HG02623 (cell line): ENCODE results near the gene PRIMPOL.
"Not testable (repeated sequence)": the region's sequence is repeated elsewhere in the genome, so short reads cannot be mapped to it uniquely, and the experiment has no call there.

Source experiments
- ATAC-seq: cut with Tn5 transposase; IDR thresholded peaks from one replicate; pipeline ENCODE4 v1.9.1; 2021; ENCODE audit warnings: moderate library complexity; ENCODE audit not compliant: unreplicated experiment

Gene PRIMPOL, protein sequence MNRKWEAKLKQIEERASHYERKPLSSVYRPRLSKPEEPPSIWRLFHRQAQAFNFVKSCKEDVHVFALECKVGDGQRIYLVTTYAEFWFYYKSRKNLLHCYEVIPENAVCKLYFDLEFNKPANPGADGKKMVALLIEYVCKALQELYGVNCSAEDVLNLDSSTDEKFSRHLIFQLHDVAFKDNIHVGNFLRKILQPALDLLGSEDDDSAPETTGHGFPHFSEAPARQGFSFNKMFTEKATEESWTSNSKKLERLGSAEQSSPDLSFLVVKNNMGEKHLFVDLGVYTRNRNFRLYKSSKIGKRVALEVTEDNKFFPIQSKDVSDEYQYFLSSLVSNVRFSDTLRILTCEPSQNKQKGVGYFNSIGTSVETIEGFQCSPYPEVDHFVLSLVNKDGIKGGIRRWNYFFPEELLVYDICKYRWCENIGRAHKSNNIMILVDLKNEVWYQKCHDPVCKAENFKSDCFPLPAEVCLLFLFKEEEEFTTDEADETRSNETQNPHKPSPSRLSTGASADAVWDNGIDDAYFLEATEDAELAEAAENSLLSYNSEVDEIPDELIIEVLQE

DNA sequence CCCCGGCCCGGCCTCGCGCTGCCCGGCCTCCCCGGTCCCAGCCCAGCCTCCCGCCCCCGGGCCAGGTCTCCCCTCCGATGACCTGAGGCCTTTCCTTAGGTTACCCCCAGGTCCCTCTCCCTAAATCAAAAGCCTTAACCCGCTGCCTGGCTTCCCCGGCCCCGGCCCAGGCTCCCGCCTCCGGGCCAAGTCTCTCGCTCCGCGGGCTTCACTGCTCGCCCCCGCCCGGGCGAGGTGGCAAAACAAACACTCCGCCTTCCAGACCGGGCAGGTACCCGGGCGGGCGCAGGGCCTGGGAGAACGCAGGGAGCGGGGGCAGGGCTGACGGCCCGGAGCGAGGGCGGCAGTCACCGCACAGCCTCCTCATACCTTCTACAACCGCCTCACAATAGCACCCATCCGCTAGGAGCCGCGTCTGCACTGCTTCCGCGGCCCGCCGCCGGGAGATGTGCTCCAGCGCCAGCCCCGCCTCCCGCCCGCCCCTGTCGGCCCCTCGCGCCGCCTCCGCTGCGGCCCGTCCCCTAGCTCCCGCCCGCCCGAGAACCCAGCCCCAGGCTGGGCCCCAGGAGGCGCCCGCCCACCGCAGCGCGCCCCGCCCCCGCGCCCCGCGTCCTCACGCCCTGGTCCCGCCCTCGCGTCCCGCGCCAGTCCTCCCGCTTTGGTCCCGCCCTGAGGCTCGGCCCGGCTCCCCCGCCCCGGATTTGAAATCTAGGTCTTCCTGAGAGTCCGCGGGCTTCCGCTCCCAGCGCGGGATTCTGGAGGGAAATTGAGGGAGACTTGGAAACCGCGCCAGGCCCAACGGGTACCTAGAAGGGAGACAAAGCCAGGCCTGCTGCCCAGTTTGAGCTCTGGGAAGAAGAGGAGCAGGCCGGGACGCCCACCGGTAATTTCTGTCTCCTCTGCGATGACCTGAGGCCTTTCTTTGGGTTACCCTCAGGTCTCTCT is at the start of gene PRIMPOL, which contains the start of gene CASP3:
TSS of gene PRIMPOL (plus strand) at position 713 of the 945 bp plus-strand sequence. CDS start 7,403 bp downstream, outside the sequence.
TSS of gene CASP3 (minus strand) at position 422 of the 945 bp plus-strand sequence. CDS start 10,994 bp downstream, outside the sequence.
- ATAC-seq = peak; percentile 85

DNA sequence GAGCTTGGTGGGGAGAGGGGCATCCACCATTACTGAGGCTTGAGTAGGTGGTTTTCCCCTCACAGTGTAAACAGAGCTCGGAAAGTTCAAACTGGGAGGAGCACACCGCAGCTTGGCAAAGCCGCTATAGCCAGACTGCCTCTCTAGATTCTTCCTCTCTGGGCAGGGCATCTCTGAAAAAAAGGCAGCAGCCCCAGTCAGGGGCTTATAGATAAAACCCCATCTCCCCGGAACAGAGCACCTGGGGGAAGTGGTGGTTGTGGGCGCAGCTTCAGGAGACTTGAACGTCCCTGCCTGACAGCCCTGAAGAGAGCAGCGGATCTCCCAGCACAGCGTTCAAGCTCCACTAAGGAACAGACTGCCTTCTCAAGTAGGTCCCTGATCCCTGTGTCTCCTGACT is 48.6 kb upstream of the PRIMPOL start:
- not testable (repeated sequence) for ATAC-seq

DNA sequence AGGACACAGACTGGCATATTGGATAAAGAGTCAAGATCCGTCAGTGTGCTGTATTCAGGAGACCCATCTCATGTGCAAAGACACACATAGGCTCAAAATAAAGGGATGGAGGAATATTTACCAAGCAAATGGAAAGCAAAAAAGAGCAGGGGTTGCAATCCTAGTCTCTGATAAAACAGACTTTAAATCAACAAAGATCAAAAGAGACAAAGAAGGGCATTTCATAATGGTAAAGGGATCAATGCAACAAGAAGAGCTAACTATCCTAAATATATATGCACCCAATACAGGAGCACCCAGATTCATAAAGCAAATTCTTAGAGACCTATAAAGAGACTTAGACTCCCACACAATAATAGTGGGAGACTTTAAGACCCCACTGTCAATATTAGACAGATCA is 46.7 kb upstream of the PRIMPOL start:
- ATAC-seq = not testable (repeated sequence)

DNA sequence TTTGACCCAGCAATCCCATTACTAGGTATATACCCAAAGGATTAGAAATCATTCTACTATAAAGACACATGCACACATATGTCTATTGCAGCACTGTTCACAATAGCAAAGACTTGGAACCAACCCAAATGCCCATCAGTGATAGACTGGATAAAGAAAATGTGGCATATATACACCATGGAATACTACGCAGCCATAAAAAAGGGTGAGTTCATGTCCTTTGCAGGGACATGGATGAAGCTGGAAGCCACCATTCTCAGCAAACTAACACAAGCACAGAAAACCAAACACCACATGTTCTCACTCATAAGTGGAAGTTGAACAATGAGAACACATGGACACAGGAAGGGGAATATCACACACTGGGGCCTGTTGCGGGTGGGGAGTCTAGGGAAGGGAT is 42.1 kb upstream of the PRIMPOL start:
- ATAC-seq = not testable (repeated sequence)

DNA sequence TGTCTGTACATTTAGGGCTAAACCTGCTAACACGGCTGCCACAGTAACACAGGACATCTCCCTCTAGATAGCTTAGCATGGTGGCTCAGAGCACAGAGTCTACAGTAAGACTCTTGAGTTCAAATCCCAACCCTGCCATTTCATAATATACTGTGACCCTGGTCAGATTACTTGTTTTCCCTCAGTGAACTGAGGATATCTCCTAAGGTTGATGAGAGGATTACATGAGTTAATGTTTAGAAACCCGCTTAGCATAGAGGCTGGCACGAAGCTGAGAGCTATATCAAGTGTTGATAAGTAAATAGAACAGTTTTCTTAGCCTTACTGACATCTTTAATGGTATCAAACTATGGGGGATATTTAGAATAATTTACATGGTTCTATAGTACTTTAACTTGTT is 37.5 kb upstream of the PRIMPOL start:
- ATAC-seq = no peak

DNA sequence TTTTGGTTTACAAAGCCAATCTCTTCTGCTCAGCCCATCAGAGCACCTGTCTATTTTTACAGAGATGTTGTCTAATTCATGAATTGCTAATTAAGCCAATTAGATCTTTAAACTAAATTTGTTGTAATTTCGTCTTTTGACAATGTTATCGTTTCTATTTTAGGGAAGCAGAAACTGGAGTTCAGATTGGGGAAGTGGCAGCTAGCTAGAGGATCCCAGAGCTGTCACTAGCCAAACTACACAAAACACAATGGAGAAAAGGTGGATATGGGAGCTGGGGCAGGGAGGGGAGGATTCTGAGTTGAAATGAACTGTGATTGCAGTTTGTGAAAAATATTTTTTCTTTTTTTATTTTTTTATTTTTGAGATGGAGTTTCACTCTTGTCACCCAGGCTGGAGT is 36.1 kb upstream of the PRIMPOL start:
- ATAC-seq = no peak

DNA sequence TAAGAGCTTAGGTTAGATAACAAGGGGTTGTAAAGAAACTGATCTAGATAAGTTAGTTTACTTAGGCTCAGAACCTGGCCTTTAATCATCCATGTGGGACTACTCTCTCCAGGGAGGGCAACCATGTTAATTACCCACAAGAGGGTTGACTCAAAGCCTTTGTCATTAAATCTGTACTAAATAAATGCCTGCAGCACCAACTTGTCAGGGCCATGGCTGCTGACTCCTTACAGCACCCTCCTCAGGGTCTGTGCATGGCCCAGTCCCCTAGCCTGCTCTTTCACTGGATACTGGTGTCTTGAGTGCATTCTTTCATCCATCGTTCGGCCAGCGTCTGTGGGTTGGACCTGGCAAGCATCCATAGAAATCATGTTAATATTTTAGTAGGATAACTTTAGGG is 35.0 kb upstream of the PRIMPOL start:
- no peak for ATAC-seq

DNA sequence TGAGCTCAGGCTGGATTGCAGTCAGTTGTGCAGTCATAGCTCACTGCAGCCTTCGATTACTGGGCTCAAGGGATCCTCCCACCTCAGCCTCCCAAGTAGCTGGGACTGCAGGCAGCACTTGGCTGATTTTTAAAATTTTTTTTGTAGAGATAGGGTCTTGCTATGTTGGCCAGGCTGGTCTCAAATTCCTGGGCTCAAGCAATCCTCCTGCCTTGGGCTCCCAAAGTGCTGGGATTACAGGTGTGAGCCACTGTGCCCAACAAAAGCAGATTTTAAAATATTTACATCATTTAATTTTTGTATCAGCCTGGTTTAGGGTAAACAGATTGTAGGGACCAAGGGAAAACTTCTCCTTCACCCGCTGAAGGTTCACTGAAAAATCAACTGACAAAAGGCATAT is 33.4 kb upstream of the PRIMPOL start:
- ATAC-seq = not testable (repeated sequence)

DNA sequence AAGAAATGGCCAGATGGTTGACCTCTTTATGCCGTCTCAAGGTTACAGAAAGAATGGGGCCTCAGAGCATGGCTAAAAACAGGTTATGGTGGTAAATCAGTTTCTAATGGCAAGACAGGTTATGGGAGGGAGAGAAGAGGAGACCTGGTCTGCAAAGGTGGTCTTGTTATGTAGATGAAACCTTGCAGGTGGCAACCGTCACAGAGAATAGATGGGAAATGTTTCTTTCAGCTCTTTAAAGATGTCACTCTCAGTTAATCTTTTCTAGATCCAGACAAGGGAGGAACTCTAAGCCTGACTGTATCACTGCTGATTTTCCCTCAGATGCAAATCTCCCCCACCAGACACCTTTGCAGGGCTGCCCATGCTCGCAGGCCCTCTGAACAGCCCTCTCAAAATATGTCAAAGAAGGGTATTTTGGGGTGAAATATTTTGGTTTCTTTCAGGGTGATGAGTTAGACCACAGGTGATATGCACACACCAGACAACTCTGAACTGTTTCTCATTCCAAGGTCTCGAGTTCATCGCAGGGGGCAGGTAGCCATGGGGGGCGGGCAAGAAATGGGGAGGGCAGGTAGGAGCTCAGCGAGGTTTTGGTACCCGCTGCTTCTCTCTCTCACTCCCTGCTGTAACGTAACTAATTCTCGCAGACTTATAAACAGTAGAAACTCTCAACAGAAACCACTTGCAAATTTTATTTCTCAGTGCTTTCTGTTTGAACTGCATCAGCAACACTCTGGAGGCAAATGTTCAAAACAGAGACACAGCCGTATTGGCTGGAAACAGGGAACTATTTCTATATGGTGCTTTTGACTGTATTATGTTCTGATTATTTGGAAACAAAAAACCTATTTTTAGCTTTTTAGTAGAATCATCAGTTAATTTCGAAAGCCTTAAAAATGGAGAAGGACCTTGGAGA is 32.6 kb upstream of the PRIMPOL start:
- ATAC-seq = peak; percentile 81

DNA sequence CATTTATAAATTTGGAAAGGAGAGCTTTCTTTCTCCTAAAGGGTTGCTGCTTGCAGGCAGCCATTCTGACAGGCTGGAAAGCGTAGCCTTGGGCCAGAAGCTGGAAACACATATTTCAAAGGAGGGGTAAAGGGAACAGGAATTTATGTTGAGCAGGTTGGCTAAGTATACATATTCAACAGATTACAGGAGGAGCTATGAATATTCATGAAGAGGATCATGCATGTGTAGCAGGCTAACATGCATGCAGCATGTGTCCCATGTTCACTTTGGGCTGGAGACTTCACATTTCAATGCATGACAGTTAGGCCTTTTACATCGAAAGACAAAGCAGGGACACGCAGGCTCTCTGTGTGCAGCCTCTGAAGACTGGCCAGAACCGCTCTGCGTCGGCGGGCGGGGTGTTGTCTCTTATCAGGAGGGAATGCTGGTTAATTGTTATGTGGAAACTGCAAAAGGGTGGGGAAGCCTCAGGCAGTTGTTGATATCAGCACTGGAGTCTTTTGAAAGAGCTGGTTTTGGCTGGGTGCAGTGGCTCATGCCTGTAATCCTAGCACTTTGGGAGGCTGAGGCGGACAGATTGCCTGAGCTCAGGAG is 31.8 kb upstream of the PRIMPOL start:
- no peak for ATAC-seq

DNA sequence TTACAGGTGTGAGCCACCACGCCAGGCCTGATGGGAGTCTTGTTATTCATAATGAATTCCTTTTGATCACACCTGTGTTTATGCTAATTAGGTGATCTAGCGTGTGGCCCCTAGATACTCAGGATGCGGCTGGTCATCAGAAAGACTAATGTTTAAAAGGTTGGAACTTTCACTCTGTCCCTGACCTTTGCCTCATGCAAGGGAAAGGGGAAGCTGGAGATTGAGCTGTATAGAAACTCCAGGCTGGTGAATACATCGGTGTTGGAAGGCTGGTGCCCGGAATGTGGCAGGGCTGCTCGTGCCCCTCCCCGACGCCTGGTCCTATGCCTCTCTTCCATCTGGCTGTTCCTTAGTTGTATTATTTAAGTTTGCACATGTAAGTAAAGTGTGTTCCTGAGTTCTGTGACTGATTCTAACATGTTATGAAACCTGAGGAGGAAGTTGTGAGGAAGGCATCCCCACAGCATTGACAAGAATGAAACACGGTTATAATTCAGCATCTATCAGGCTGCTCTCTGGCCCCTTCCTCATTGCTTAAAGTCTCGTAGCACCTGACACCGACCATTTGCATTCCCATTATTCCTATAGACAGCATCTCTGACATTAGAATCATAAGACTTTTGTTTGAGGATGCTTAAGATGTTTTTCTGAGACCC is 29.2 kb upstream of the PRIMPOL start:
- ATAC-seq = no peak

DNA sequence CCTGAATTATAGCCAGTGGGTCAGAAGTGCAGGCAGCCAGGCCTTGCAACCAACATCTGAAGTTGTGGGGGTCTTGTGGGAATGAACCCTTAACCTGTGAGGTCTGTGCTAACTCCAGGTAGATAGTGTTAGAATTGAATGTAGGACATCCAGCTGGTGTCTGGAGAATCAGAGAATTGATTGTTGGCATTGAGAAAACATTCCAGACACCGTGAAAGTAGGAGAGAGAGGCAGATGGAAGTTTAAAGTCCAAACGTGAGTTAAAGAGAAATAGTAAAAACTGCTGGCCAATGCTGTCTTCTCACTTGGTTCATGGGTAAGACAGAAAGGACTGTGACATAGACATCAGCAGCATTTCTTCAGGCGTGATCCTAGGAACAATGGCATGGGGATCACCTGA is 28.0 kb upstream of the PRIMPOL start:
- ATAC-seq = no peak

DNA sequence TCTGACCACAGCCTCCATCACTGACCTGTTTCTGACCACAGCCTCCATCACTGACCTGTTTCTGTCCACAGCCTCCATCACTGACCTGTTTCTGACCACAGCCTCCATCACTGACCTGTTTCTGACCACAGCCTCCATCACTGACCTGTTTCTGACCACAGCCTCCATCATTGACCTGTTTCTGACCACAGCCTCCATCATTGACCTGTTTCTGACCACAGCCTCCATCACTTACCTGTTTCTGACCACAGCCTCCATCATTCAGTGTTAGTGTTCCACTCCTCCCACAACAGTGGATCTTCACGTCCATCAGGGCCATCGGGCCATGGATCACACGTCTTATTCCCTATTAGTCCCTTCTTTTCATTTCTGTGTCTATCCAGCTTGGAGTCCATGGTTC is 25.0 kb upstream of the PRIMPOL start:
- not testable (repeated sequence) for ATAC-seq

DNA sequence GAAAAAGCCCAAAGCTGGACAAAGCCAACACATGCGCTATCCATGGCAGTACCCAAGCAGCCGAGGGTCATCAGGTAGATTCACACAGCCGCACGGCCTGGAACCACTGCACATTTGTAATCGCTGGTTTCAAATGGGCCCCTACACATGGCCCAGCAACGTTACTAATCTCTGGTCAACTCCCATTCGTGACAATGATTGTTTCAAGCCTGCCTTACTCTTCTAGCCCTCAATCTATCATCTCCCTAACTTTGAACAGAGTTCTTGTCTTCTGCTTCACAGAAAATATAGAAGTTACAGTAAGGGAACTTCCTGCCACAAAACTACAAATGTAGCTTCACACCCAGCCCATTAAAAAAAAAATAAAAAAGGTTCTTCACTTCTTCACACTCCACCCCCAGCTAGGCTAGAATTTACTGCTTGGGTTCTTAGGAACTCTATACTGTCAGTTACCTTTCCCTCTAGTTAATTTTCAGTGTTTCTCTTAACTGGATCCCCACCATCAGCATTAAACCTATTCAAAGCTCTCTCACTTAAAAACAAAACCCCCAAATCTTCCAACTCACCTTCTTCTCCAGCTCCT is 24.5 kb upstream of the PRIMPOL start:
- no peak for ATAC-seq

DNA sequence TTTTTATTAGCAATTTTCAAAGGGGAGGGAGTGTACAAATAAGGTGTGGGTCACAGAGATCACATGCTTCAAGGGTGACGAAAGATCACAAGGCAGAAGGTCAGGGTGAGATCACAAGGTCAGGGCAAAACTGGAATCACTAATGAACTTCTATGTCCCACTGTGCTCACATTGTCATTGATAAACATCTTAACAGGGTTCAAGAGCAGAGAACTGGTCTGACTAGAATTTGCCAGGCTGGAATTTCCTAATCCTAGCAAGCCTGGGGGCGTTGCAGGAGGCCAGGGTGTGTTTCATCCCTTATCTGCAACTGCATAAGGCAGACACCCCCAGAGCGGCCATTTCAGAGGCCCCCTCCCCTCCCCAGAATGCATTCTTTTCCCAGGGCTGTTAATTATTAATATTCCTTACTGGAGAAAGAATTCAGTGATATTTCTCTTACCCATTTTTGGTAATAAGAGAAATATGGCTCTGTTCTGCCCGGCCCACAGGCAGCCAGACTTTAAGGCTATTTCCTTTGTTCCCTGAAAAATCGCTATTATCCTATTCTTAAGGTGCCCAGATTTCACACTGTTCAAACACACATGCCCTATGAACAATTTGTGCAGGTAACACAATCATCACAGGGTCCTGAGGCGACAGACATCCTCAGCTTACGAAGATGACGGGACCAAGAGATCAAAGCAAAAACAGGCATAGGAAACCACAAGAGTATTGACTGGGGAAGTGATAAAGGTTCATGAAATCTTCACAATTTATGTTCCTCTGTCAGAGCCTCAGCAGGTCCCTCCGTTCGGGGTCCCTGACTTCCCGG is 23.5 kb upstream of the PRIMPOL start:
- not testable (repeated sequence) for ATAC-seq

DNA sequence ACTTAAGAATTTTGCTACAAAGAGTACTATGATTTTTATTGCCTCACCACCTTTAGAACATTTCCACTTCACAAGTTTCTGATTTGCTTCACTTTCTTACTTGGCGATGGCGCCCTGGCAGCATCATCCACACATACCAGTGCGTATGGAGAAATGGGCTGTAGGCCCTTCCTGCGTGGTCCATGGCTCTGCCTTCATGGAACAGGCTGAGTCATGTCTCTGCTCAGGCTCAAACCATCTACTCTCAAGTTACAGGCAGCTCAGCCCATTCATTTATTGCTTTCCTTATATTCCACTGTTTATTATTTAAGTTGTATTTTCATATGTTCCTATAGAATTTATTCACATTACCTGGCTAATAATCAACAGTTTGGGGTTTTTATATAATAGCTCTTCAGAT is 21.4 kb upstream of the PRIMPOL start:
- no peak for ATAC-seq

DNA sequence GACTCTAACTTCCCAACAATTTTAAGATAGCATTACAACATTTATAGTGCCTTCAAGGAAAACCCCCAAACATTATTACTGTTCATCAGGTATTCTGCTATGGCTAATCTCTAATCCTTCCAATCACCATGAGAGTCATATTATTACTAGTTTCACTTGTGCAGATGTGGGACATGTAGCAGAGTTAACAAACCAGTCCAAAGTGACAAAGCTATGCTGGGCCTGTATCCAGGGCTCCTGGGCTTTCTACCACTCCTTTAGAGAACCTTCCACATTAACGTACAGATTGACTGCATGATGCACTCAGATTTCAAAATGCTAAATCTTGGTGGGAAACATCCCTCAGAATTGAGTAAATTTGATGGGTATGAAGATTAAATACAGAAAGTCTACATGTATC is 16.7 kb upstream of the PRIMPOL start:
- ATAC-seq = no peak

DNA sequence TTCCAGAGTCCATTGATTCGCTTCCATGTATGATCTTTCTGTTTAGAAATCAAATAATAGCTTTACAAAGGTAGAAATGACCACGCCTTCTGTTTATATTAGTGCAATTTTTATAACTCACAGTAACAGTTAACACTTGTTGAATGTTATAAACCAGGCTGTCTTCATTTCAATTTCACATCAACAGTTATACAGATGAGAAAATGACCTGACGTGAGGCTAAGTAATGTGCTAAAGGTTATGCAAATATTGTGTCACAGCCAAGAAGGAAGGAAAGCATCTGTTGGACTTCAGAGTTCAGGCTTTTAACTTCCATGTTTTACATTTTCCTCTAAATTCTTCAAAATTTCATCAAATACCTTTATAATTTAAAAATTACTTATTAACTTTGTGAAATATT is 14.2 kb upstream of the PRIMPOL start:
- ATAC-seq = no peak
